GM23338 (cell line): ENCODE data around the gene RNF214.

Source experiments
- CTCF ChIP-seq, 2 experiments: fragments of 200-600 bp in 1 of 2; sonication (generic) in 1 of 2; conservative IDR thresholded peaks; 2 replicates each; pipeline versions ENCODE4 v1.5.1 to v1.6.1; 2016 to 2017; ENCODE audit warnings: antibody characterized with exemption in 2 of 2, low read depth in 2 of 2, mild to moderate bottlenecking in 2 of 2, moderate library complexity in 1 of 2
- EZH2 ChIP-seq: fragments of 200-600 bp; sonication (generic); IDR thresholded peaks from one replicate; pipeline ENCODE4 v1.8.0; 2017; ENCODE audit warnings: antibody characterized with exemption, mild to moderate bottlenecking, low read depth; ENCODE audit not compliant: unreplicated experiment
- EZH2phosphoT487 ChIP-seq: fragments of 200-600 bp; sonication (generic); IDR thresholded peaks from one replicate; pipeline ENCODE4 v1.8.1; 2018; ENCODE audit warnings: antibody characterized with exemption; ENCODE audit not compliant: unreplicated experiment
- POLR2AphosphoS5 ChIP-seq: IDR thresholded peaks from 2 replicates; pipeline ENCODE4 v1.6.1; 2016; ENCODE audit warnings: antibody characterized with exemption, low read depth

- TF ChIP-seq EZH2phosphoT487 (no peak), CTCF (conservative IDR thresholded peaks at IDR 0.05; ENCODE audit: low read depth in 2 of 2) (no peak), EZH2 (no peak), POLR2AphosphoS5 (no peak)
Observed at GRCh38 chr11:117195761-117196160, 36.7 kb upstream of the RNF214 start.
